T-helper 1 cell (primary cell): ENCODE data around the gene SERPINC1.
"Not testable (repeated sequence)": the region's sequence is repeated elsewhere in the genome, so short reads cannot be mapped to it uniquely, and the experiment has no call there.

ENCODE experiments used
- DNase-seq, 5 donors: peaks; one replicate each; pipeline ENCODE4 v3.0.0-alpha.2; 2012 to 2020

Gene SERPINC1

DNA sequence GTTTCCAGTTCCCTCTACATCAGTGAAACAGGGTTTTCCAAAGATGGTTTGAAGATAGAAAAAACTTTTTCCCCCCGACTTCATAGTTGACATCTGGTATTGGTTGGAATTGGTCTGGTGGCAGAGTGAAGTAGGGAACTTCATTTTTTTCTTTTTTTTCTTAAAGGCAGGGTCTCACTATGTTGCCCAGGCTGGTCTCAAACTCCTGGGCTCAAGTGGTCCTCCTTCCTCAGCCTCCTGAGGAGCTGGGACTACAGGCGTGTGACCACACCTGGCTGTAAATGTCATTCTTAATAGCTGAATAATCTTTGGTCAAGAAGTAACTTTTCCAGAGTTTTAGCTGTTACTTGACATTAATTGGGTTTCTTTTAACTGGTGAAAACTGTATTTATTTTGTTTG, 27.2 kb downstream of the SERPINC1 start:
- DNase-seq, result no peak

DNA sequence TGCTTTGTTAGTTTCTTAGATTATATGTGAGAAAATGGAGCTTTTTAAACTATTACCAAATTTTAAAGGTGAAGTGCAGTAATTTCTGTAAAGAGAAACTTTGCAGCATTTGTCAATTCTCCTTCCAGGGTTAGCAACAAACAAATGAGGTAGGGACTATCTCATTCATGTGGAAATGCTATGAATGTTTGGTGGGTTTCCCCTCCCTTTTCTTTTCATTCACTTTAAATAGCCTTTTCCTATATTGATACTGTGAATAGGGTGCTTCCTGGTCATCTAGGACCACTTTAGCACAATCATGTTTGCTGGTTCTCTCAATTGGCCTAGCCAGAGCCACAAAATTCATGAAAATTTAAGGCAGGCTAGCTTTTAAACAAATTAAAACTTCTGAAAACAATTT, 28.4 kb downstream of the SERPINC1 start:
- DNase-seq, result no peak

DNA sequence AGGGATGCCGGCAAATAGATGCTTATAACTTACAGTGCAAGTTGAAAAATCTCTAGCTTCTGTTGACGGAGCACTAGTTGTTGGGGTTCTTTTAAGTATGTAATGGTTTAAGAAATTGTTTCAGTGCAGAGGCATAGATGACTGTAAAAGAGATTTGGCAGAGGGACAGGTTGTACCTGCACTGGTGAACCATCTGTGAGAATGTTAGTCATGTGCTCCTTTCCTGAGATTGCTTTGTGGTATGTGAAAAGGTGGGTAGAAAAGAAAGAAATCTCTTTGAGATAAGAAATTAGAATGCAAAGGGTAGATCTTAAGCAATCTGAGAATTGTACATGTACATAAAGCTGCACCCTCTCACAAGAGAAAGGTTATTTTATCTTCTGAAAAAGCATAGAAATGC, 29.5 kb downstream of the SERPINC1 start:
- no peak for DNase-seq

- no peak for DNase-seq
Observed at GRCh38 chr1:173886746-173887611, 30.1 kb downstream of the SERPINC1 start.

- no peak for DNase-seq
Observed at GRCh38 chr1:173884701-173885100, 32.4 kb downstream of the SERPINC1 start.

- not testable (repeated sequence) for DNase-seq
Observed at GRCh38 chr1:173881117-173881516, 36.0 kb downstream of the SERPINC1 start.

DNA sequence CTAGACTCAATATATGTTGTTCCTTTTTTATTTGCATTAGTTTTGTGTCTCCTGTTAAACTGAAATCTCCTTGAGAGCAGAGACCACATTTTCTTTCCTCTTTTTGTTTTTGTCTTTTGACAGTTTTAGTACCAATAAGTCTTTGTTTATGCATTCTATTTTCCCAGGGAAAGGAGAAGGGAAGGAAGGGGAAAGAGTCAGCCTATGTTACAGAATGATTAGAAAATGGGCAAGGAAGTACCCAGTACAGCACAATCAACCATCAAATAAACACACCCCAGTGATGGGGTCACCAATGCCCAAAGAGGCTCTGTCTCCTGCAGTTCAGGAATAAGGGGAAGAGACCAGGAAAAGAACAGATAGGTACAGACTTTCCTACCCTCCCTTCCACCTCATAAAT, 38.9 kb downstream of the SERPINC1 start:
- no peak for DNase-seq

DNA sequence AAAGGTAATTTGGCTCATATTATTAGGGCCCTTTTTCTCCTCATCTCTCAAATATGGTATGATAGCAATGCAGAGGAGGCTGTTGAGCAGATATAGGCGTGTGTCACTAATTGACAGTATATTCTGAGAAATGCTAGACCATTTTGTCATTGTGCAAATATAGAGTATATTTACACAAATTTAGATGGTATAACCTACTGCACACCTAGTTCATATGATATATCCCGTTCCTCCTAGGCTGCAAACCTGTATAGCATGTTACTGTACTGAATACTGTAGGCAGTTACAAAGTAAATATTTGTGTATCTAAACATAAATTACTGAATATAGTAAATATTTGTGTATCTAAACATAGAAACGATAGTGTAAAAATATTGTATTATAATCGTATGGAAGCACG, 40.4 kb downstream of the SERPINC1 start:
- no peak for DNase-seq

DNA sequence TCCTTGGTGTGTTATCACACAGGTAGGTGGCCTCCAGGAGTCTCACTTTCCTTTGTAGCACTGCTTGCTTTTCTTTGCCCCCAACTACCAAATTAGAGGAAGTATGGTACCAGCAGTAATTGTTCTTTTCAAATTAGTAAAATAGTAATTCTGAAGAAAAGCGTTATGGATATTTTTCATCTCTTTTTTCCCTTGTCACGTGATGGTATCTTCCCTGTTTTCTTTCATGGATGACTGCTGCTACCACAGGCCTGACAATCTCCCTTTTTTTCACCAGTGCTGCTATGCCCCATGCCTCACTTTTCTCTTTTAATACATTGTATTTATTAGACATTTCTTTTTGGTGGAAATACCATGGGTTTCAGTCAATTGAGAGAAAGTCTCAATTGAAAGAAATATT, 45.6 kb downstream of the SERPINC1 start:
- DNase-seq, result no peak

GRCh38 chr1:173871091-173871490, 46.0 kb downstream of the SERPINC1 start:
- peak in 1 of 5 donors; percentile 8 for DNase-seq

GRCh38 chr1:173870252-173871075, 46.7 kb downstream of the SERPINC1 start:
- peak in 1 of 5 donors; percentile 87 for DNase-seq

GRCh38 chr1:173869021-173869359, 48.1 kb downstream of the SERPINC1 start:
- no peak for DNase-seq

- peak; percentile 84 to 95 (median 89) for DNase-seq
Observed at GRCh38 chr1:173868266-173869020, 48.7 kb downstream of the SERPINC1 start, which contains the start of gene ZBTB37. TSS of gene ZBTB37 (plus strand) at chr1:173868380. CDS start at chr1:173870226, 1,846 bp downstream.

DNA sequence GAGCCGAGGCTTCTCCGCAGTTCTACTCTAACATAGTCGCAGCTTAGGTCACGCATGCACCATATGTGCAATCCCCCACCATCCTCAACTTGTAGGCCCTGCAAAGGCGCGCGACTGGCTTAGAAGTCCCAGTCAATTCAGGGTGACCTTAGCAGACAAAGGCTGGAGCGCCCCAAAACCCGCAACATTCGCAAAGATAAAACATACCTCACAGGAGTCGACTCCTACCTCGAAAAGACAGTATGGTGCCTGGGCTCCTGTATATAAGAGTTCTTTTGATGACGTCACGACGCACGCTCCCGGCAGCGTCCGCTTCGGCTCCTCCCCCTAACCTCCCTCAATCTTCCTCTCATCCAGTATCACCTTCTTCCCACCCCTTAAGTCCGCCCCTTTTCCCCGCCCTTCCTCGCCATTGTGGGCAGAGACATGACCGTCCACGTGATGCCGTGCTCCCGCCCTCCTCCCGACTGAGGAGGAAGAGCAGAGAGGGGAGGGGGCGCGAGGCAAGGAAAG, 49.3 kb downstream of the SERPINC1 start, which contains the start of gene GAS5:
Gene GAS5 (minus strand): TSS at position 237 of the 513 bp plus-strand sequence.
- peak; percentile 97 to 100 (median 99) for DNase-seq

- DNase-seq, result peak in 3 of 5 donors; percentile 8 to 17 (median 12)
Observed at GRCh38 chr1:173867141-173867752, 49.9 kb downstream of the SERPINC1 start.

- DNase-seq, result no peak
Observed at GRCh38 chr1:173866413-173867115, 50.6 kb downstream of the SERPINC1 start.

DNA sequence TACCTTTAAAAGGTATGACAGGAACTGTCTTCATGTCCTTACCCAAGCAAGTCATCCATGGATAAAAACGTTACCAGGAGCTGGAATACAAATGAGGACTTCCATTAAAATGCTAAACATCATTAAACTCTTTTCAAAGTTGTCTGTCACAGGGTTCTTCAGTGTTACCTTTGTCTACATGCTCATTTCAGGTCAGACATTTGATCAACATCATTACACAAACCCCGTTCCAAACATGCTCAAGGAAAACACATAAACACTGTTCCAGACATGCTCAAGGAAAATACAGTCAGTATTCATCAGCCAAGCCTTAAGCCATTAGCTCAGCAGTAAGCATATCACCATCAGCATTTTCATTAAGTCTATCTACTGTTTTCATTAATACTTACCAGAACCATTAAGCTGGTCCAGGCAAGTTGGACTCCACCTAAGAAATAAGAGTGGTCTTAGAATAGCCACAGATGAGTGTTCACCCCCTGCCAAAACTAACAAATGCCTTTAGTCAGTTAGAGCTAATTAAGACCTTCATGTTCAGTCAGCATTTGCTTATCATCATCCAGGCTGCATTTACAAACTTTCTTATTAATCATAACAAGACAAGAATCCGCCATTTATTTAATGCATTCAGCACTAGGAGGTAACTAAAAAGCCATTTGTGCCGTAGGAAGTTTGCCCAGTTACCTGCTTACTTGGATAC, 51.5 kb downstream of the SERPINC1 start:
- no peak for DNase-seq

DNA sequence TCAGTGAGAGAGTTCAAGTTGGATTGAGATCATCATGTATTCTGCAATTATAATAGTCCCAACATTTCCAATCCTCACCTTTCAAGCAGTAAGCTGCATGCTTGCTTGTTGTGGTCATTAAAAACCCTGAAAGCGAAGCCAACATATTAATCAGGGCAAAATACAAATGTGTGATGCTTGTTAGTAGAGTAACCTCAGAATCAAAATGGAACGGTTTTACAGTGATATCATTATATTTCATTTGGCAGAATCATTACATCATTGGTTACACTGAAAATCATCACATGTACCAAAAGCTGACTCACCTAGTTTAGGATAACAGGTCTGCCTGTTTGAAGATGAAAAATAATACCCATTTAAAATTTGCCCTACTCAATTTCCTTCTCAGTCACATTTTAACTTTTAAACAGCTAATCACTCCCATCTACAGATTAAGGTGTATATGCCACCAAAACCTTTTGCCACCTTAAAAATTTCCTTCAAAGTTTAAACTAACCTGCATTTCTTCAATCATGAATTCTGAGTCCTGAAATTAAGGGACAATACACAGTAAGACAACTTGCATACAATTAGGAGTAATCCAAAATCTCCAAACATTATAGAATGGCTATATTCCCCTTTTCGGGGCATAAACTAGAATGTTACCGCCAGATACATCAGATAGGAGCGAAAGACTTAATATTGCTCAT, 52.8 kb downstream of the SERPINC1 start:
- DNase-seq, result peak in 1 of 5 donors; percentile 18

DNA sequence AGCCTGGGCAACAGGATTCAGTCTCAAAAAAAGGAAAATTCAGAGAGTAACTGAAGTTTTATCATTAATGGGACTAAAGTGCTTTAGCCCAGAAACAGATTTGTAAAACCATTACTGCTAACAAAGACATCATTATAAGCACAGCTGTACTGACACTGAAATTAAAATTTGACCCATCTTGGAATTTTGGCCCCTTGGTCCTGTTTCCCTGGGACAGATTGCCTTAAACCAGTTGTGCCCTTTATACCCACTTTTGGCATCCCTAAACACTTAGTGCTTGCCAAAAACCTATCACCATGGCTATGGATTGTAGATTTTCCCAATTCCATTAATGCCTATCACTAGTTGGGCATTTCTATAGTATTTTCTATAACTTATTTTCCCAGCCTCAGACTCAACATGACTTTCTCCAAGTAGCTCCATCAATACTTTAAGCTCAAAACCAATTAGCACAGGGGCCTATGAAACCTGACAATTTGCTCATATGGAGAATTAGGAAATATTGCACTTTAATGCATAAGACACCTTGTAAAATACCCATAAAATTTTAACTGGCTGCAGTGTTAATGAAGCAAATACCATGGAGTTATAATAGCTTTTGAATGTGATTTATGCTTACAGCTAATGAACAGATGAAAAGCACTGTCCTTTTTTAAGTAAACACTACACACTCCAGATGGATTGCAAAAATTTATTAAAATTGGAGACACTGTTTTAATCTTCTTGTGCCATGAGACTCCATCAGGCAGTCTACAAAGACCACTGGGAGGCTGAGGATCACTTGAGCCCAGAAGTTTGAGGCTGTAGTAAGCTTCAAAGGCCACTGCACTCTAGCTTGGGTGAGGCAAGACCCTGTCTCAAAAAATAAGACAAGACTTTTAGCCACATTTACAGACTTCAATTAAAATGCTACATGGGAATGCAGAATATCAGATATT, 53.6 kb downstream of the SERPINC1 start:
- no peak for DNase-seq
